Uterus (tissue), 2 donors: ENCODE data around the gene SLC44A3.

Source experiments
- POLR2A ChIP-seq, 2 donors: fragments of 450-650 bp; IDR thresholded peaks; one replicate each; pipeline ENCODE4 v1.6.1; 2016; ENCODE audit warnings: antibody characterized with exemption in 2 of 2, mild to moderate bottlenecking in 1 of 2, moderate library complexity in 1 of 2
- TF ChIP-seq, protein P1 (sequence below), 4 experiments: fragments of 200-600 bp in 2 of 4; fragments of 450-650 bp in 2 of 4; sonication (generic) in 2 of 4; IDR thresholded peaks; one replicate each; pipeline ENCODE4 v1.5.1; 2016 to 2019; ENCODE audit warnings: antibody characterized with exemption in 4 of 4, mild to moderate bottlenecking in 2 of 4, moderate library complexity in 1 of 4

DNA sequence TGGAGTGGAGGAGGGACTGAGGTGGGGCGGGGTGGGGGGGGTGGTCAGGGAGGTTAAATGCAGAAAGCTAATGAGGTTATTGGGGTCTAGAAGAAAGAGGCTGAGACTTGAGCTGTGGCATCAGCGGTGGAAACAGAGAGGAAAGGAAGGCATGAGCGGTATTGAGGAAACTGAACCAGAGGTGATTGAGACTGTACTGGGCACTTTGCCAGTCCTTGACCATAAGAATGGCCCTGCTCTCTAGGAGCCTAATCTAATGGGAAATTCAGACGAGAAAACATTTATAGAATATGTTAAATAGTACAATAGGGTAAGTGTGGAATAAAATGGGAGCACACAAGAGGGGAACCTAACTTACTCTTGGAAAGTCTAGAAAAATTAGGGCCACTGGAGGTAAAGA is 23.7 kb downstream of the SLC44A3 start:
- TF ChIP-seq, protein P1, sequence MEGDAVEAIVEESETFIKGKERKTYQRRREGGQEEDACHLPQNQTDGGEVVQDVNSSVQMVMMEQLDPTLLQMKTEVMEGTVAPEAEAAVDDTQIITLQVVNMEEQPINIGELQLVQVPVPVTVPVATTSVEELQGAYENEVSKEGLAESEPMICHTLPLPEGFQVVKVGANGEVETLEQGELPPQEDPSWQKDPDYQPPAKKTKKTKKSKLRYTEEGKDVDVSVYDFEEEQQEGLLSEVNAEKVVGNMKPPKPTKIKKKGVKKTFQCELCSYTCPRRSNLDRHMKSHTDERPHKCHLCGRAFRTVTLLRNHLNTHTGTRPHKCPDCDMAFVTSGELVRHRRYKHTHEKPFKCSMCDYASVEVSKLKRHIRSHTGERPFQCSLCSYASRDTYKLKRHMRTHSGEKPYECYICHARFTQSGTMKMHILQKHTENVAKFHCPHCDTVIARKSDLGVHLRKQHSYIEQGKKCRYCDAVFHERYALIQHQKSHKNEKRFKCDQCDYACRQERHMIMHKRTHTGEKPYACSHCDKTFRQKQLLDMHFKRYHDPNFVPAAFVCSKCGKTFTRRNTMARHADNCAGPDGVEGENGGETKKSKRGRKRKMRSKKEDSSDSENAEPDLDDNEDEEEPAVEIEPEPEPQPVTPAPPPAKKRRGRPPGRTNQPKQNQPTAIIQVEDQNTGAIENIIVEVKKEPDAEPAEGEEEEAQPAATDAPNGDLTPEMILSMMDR (IDR thresholded peaks at IDR 0.05): no peak
- no peak for TF ChIP-seq POLR2A (IDR thresholded peaks at IDR 0.05)
